C4-2B (cell line): ENCODE measurements around the gene AKNA.

Source experiments
- ZFX ChIP-seq: fragments of 450-650 bp; IDR thresholded peaks from 2 replicates; pipeline ENCODE4 v1.6.1; 2017
- TF ChIP-seq, protein P1 (sequence below): fragments of 450-650 bp; conservative IDR thresholded peaks from 2 replicates; pipeline ENCODE4 v1.5.1; 2017; ENCODE audit warnings: mild to moderate bottlenecking

DNA sequence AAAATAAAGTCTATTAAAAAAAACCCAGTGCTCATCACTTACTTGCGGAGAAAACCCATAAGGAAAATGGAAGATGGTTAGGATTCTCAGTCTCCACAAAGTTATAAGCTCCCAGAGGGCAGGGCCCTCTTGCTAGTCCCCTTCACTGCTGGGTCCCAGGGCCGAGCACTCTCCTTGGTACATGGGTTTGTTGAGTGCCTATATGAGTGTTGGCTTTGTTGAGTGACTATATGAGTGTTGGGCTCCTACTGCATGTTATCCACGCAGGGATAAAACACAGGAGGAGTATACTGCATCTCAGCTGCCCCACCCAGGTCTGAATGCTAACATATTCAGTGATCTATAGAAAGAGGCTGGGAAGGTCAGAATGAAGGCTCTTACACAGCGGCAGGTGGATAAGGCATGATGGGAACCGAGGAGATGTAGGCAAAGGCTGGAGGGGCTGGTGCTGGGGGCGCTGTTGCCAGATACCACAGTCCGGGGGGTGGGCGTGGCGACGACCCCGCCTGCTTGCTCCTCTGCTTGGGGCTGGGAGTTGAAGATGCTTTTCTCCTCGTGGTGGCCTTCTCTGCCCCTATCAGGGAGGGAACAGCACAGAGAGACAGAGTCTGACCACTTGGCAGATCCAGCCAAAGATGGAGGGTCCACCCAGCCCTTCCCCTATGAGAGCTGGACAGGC, 46.5 kb downstream of the AKNA start:
- TF ChIP-seq, protein P1, sequence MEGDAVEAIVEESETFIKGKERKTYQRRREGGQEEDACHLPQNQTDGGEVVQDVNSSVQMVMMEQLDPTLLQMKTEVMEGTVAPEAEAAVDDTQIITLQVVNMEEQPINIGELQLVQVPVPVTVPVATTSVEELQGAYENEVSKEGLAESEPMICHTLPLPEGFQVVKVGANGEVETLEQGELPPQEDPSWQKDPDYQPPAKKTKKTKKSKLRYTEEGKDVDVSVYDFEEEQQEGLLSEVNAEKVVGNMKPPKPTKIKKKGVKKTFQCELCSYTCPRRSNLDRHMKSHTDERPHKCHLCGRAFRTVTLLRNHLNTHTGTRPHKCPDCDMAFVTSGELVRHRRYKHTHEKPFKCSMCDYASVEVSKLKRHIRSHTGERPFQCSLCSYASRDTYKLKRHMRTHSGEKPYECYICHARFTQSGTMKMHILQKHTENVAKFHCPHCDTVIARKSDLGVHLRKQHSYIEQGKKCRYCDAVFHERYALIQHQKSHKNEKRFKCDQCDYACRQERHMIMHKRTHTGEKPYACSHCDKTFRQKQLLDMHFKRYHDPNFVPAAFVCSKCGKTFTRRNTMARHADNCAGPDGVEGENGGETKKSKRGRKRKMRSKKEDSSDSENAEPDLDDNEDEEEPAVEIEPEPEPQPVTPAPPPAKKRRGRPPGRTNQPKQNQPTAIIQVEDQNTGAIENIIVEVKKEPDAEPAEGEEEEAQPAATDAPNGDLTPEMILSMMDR: no peak
- TF ChIP-seq ZFX: no peak
